Progenitor cell of endocrine pancreas (in vitro differentiated cells): ENCODE data around the gene SELENOS. TPM values are rescaled to one million over a fixed set of nuclear protein-coding genes. Genes with fewer than 3 reads are reported as not detected.

Source experiments
- DNase-seq: peaks from one replicate; pipeline ENCODE4 v3.0.0; 2021; ENCODE audit warnings: low spot score; ENCODE audit not compliant: unreplicated experiment
- H3K27ac Mint-ChIP-seq: 2 replicates; pipeline ENCODE4 v1.8.0; 2021; ENCODE audit warnings: mild to moderate bottlenecking, moderate library complexity, mixed read lengths
- H3K27me3 Mint-ChIP-seq: 2 replicates; pipeline ENCODE4 v1.8.0; 2021; ENCODE audit warnings: mixed read lengths
- H3K36me3 Mint-ChIP-seq: 2 replicates; pipeline ENCODE4 v1.8.0; 2022; ENCODE audit warnings: mixed read lengths; ENCODE audit not compliant: insufficient read depth
- H3K4me1 Mint-ChIP-seq: 2 replicates; pipeline ENCODE4 v1.8.0; 2021; ENCODE audit warnings: low read depth, mixed read lengths
- H3K4me3 Mint-ChIP-seq: 2 replicates; pipeline ENCODE4 v1.8.0; 2021; ENCODE audit warnings: low read depth, mild to moderate bottlenecking, moderate library complexity, mixed read lengths
- H3K9me3 Mint-ChIP-seq: 2 replicates; pipeline ENCODE4 v1.8.0; 2021; ENCODE audit warnings: low read depth, mixed read lengths
- CTCF ChIP-seq: fragments of 200-600 bp; sonication (generic); IDR thresholded peaks from one replicate; pipeline ENCODE4 v1.5.0; 2021; ENCODE audit warnings: antibody characterized with exemption, mild to moderate bottlenecking; ENCODE audit not compliant: unreplicated experiment
- total RNA-seq: library from RNA; stranded (reverse); gene quantifications from 2 replicates; pipeline ENCODE4 v1.2.1, GENCODE V29; 2021

Gene SELENOS
- total RNA-seq, 1 donor from 2014 or later, result 51.9 TPM

- Mint-ChIP-seq H3K36me3 (no peaks in the 10 kb centered on the region), H3K27me3 (peaks cover 4% of the 10 kb centered on the region), H3K27ac (no peak overlapping the region), H3K4me3 (no peak overlapping the region), H3K9me3 (no peaks in the 10 kb centered on the region), H3K4me1 (no peaks in the 10 kb centered on the region)
- TF ChIP-seq CTCF, result no peak
- no peak for DNase-seq
These were observed 37.2 kb upstream of the SELENOS start for GRCh38 chr15:101314336-101315125.

DNA sequence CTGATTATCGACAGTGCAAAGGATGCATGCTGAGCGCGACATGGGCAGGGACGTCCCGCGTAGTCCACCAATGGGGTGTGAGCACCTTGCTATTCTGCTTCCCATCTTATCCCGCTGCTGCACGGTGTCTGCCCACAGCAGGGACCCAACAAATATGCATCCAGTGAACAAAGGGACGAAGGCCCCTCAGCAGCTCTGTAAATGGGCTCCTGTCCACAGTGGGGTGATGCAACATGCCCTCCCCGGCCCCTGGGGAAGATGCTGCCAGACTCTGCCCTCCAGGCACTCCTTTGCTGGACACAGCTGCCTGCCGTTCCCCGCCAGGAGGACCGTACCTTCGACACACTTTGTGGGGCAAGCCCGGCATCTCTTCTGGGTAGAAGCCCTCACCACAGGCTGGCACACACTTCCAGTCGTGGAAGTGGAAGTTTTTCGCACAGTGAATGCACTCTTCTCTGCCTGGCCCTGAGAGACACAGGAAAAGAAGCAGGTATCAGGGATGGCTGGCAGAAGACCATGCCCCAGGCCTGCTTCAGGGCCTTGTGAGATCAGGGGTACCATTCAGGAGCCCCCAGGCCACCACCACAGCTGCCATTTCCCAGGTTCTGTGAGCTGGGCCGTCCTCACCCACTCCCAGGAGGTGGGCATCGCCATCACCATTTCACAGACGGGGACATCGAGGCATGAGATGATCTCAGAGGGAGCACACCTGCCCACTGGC lies 35.9 kb upstream of the SELENOS start:
- no peaks in the 10 kb centered on the region for H3K36me3 Mint-ChIP-seq
- no peak overlapping the region for H3K27ac Mint-ChIP-seq
- no peak overlapping the region for H3K4me3 Mint-ChIP-seq
- peaks cover 4% of the 10 kb centered on the region for H3K27me3 Mint-ChIP-seq
- no peak for TF ChIP-seq CTCF
- no peak for DNase-seq
- no peaks in the 10 kb centered on the region for H3K4me1 Mint-ChIP-seq
- no peaks in the 10 kb centered on the region for H3K9me3 Mint-ChIP-seq

DNA sequence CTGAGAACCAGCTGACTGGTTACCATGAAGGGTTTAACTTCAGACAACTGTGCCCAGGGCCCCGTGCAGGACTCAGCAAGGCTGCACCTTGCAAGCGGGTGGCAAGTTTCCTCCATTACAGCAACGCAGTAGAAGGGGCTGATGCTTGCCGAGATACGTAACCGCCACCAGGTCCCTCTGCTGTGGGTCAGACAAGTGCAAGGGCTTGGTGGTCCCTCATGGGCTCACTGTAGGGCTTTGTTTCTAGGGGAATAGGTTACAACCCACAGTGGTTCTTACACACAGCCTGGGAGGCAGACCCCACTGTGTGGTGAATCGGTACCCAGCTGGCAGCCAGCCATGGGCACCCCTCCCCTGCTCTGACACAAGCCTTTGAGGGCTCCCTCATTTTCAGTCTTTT lies 33.2 kb upstream of the SELENOS start:
- no peaks in the 10 kb centered on the region for H3K36me3 Mint-ChIP-seq

DNA sequence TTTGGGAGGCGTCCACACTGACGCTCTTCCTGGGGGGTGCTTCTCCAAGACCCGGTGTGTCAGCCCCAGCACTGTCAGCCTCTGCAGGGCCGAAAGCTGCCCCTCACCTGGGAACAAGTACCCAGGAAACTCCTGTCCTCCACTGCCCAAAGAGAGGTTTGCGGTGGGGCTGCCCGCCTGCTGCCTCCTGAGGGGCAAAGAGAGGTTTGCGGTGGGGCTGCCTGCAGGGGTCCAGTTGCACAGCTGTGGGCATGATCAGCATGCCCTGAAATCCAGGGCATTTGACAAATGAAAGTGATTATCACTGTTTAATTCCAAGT lies 32.8 kb upstream of the SELENOS start:
- H3K27ac Mint-ChIP-seq, result no peak overlapping the region
- no peaks in the 10 kb centered on the region for H3K9me3 Mint-ChIP-seq
- no peak for TF ChIP-seq CTCF
- H3K27me3 Mint-ChIP-seq, result peaks cover 4% of the 10 kb centered on the region
- H3K36me3 Mint-ChIP-seq, result no peaks in the 10 kb centered on the region
- H3K4me1 Mint-ChIP-seq, result no peaks in the 10 kb centered on the region
- no peak for DNase-seq
- H3K4me3 Mint-ChIP-seq, result no peak overlapping the region

More for the DNA sequence above, 33.2 kb upstream of the SELENOS start:
- H3K4me1 Mint-ChIP-seq, result no peaks in the 10 kb centered on the region
- no peak overlapping the region for H3K4me3 Mint-ChIP-seq
- no peak for TF ChIP-seq CTCF
- no peaks in the 10 kb centered on the region for H3K9me3 Mint-ChIP-seq
- DNase-seq, result no peak
- no peak overlapping the region for H3K27ac Mint-ChIP-seq
- H3K27me3 Mint-ChIP-seq, result peaks cover 4% of the 10 kb centered on the region

- no peak overlapping the region for H3K4me3 Mint-ChIP-seq
- H3K27me3 Mint-ChIP-seq, result peaks cover 4% of the 10 kb centered on the region
- DNase-seq, result no peak
- H3K4me1 Mint-ChIP-seq, result no peaks in the 10 kb centered on the region
- no peak overlapping the region for H3K27ac Mint-ChIP-seq
- no peaks in the 10 kb centered on the region for H3K9me3 Mint-ChIP-seq
- no peak for TF ChIP-seq CTCF
- H3K36me3 Mint-ChIP-seq, result no peaks in the 10 kb centered on the region
These were observed 32.3 kb upstream of the SELENOS start for GRCh38 chr15:101309436-101310160.
